ENCODE results near the gene C19orf85. TPM values are rescaled to one million over a fixed set of nuclear protein-coding genes. Genes with fewer than 3 reads are reported as not detected.

C19orf85 gene
- total RNA-seq: not detected
- polyA plus RNA-seq: not detected

- no peak within 1 kb of the TSS for H3K27ac ChIP-seq (ENCODE audit: low read depth in 1 of 2, low read length in 2 of 2)
- no peaks in the 10 kb centered on the region for H3K9me3 ChIP-seq (ENCODE audit: control insufficient read depth in 4 of 4, low read length in 3 of 4)
- DNase-seq (ENCODE audit: low spot score): no peak
- H3K27me3 ChIP-seq (ENCODE audit: control insufficient read depth in 4 of 4, insufficient read depth in 4 of 4, low read length in 3 of 4): no peaks in the 10 kb centered on the region
- H3K9ac ChIP-seq (ENCODE audit: low read depth in 1 of 2, low read length in 2 of 2): no peak within 1 kb of the TSS
- H3K4me1 ChIP-seq (ENCODE audit: control insufficient read depth in 4 of 4, insufficient read depth in 4 of 4, low read length in 3 of 4): peaks cover 11 to 41% (median 31%) of the 10 kb centered on the region in 4 donors
- WGBS: 85% methylated on average over 14 of the region's 14 CpGs
- no peak within 1 kb of the TSS for H3K4me3 ChIP-seq (ENCODE audit: low read depth in 1 of 3, low read length in 3 of 3)
- no peaks in the 10 kb centered on the region for H3K36me3 ChIP-seq (ENCODE audit: control insufficient read depth in 4 of 4, insufficient read depth in 3 of 4, low read depth in 1 of 4, low read length in 3 of 4)
- TF ChIP-seq ATF3 (IDR thresholded peaks at IDR 0.05): no peak
- no peak for TF ChIP-seq FOXA2 (IDR thresholded peaks at IDR 0.05)
- no peak for TF ChIP-seq YY1 (IDR thresholded peaks at IDR 0.05)
- no peak for TF ChIP-seq NR2F2 (IDR thresholded peaks at IDR 0.05)
- TF ChIP-seq JUND (IDR thresholded peaks at IDR 0.05): no peak
Observed at GRCh38 chr19:55464662-55465054, at the start of gene C19orf85. C19orf85 (minus strand) TSS chr19:55464751; CDS start chr19:55464554, 197 bp downstream.

- no peaks in the 10 kb centered on the region for H3K27me3 ChIP-seq (ENCODE audit: control insufficient read depth in 4 of 4, insufficient read depth in 4 of 4, low read length in 3 of 4)
- no peak overlapping the region for H3K9ac ChIP-seq (ENCODE audit: low read depth in 1 of 2, low read length in 2 of 2)
- no peak for DNase-seq (ENCODE audit: low spot score)
- no peak overlapping the region for H3K27ac ChIP-seq (ENCODE audit: low read depth in 1 of 2, low read length in 2 of 2)
- no peaks in the 10 kb centered on the region for H3K36me3 ChIP-seq (ENCODE audit: control insufficient read depth in 4 of 4, insufficient read depth in 3 of 4, low read depth in 1 of 4, low read length in 3 of 4)
- no peak overlapping the region for H3K4me3 ChIP-seq (ENCODE audit: low read depth in 1 of 3, low read length in 3 of 3)
- H3K4me1 ChIP-seq (ENCODE audit: control insufficient read depth in 4 of 4, insufficient read depth in 4 of 4, low read length in 3 of 4): peaks cover 0 to 6% (median 3%) of the 10 kb centered on the region in 4 donors
- TF ChIP-seq RXRA (IDR thresholded peaks at IDR 0.05) (no peak), FOXA2 (IDR thresholded peaks at IDR 0.05) (no peak), TAF1 (conservative IDR thresholded peaks at IDR 0.05) (no peak), HNF4G (IDR thresholded peaks at IDR 0.05) (no peak), SP1 (IDR thresholded peaks at IDR 0.05) (no peak)
- TF ChIP-seq, protein P1, sequence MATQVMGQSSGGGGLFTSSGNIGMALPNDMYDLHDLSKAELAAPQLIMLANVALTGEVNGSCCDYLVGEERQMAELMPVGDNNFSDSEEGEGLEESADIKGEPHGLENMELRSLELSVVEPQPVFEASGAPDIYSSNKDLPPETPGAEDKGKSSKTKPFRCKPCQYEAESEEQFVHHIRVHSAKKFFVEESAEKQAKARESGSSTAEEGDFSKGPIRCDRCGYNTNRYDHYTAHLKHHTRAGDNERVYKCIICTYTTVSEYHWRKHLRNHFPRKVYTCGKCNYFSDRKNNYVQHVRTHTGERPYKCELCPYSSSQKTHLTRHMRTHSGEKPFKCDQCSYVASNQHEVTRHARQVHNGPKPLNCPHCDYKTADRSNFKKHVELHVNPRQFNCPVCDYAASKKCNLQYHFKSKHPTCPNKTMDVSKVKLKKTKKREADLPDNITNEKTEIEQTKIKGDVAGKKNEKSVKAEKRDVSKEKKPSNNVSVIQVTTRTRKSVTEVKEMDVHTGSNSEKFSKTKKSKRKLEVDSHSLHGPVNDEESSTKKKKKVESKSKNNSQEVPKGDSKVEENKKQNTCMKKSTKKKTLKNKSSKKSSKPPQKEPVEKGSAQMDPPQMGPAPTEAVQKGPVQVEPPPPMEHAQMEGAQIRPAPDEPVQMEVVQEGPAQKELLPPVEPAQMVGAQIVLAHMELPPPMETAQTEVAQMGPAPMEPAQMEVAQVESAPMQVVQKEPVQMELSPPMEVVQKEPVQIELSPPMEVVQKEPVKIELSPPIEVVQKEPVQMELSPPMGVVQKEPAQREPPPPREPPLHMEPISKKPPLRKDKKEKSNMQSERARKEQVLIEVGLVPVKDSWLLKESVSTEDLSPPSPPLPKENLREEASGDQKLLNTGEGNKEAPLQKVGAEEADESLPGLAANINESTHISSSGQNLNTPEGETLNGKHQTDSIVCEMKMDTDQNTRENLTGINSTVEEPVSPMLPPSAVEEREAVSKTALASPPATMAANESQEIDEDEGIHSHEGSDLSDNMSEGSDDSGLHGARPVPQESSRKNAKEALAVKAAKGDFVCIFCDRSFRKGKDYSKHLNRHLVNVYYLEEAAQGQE (IDR thresholded peaks at IDR 0.05): no peak
- WGBS: 68% methylated on average over 10 of the region's 10 CpGs
- no peaks in the 10 kb centered on the region for H3K9me3 ChIP-seq (ENCODE audit: control insufficient read depth in 4 of 4, low read length in 3 of 4)
Observed at GRCh38 chr19:55508120-55508519, 43.6 kb upstream of the C19orf85 start.

GRCh38 chr19:55504981-55505380 lies 40.4 kb upstream of the C19orf85 start:
- H3K27ac ChIP-seq (ENCODE audit: low read depth in 1 of 2, low read length in 2 of 2): no peak overlapping the region
- TF ChIP-seq, protein P1 (IDR thresholded peaks at IDR 0.05): no peak
- TF ChIP-seq NR2F2 (IDR thresholded peaks at IDR 0.05) (no peak), TAF1 (conservative IDR thresholded peaks at IDR 0.05) (no peak), MAX (IDR thresholded peaks at IDR 0.05) (no peak)
- H3K36me3 ChIP-seq (ENCODE audit: control insufficient read depth in 4 of 4, insufficient read depth in 3 of 4, low read depth in 1 of 4, low read length in 3 of 4): no peaks in the 10 kb centered on the region
- H3K4me3 ChIP-seq (ENCODE audit: low read depth in 1 of 3, low read length in 3 of 3): no peak overlapping the region
- no peaks in the 10 kb centered on the region for H3K27me3 ChIP-seq (ENCODE audit: control insufficient read depth in 4 of 4, insufficient read depth in 4 of 4, low read length in 3 of 4)
- peaks cover 0 to 6% (median 3%) of the 10 kb centered on the region in 4 donors for H3K4me1 ChIP-seq (ENCODE audit: control insufficient read depth in 4 of 4, insufficient read depth in 4 of 4, low read length in 3 of 4)
- DNase-seq (ENCODE audit: low spot score): no peak
- H3K9ac ChIP-seq (ENCODE audit: low read depth in 1 of 2, low read length in 2 of 2): no peak overlapping the region
- H3K9me3 ChIP-seq (ENCODE audit: control insufficient read depth in 4 of 4, low read length in 3 of 4): no peaks in the 10 kb centered on the region
- 79% methylated on average over 11 of the region's 11 CpGs for WGBS

Data from liver (tissue), 9 donors.